Measurements from ENCODE around the gene GMPPB.

The GMPPB gene

GRCh38 chr3:49712166-49712565 lies 11.6 kb downstream of the GMPPB start:
- Histone ChIP-seq H3K27ac (ENCODE audit: low read depth, low read length) (no peak overlapping the region), H3K79me2 (ENCODE audit: control insufficient read depth, low read length) (no peaks in the 10 kb centered on the region), H3K4me2 (ENCODE audit: low read length) (no peak overlapping the region), H3K27me3 (ENCODE audit: control insufficient read depth, low read length) (no peaks in the 10 kb centered on the region), H4K20me1 (ENCODE audit: control insufficient read depth, insufficient read depth, low read depth, low read length) (no peaks in the 10 kb centered on the region), H3K36me3 (ENCODE audit: control insufficient read depth, low read length) (0 out of 2 replicates have a peak, but pooled peaks cover 4% of the 10 kb centered on the region), H3K4me1 (ENCODE audit: control insufficient read depth, low read length) (no peaks in the 10 kb centered on the region), H3K9me3 (ENCODE audit: control insufficient read depth, insufficient read depth, low read length) (no peaks in the 10 kb centered on the region), H3K4me3 (ENCODE audit: low read length) (no peak overlapping the region), H3F3A (ENCODE audit: control insufficient read depth, insufficient read depth) (no peaks in the 10 kb centered on the region), H3K9me2 (replicated peaks; ENCODE audit: control insufficient read depth, low read length) (no peaks in the 10 kb centered on the region)
- no peak for TF ChIP-seq CTCF (IDR thresholded peaks at IDR 0.05; ENCODE audit: low read depth, low read length, poor library complexity, severe bottlenecking)
- no peak for TF ChIP-seq EZH2phosphoT487 (IDR thresholded peaks at IDR 0.05; ENCODE audit: borderline replicate concordance, low read length)

GRCh38 chr3:49711489-49711888 lies 12.3 kb downstream of the GMPPB start:
- Histone ChIP-seq H3K9me2 (replicated peaks; ENCODE audit: control insufficient read depth, low read length) (no peaks in the 10 kb centered on the region), H3K9me3 (ENCODE audit: control insufficient read depth, insufficient read depth, low read length) (no peaks in the 10 kb centered on the region), H3K4me2 (ENCODE audit: low read length) (no peak overlapping the region), H4K20me1 (ENCODE audit: control insufficient read depth, insufficient read depth, low read depth, low read length) (no peaks in the 10 kb centered on the region), H3K27me3 (ENCODE audit: control insufficient read depth, low read length) (no peaks in the 10 kb centered on the region), H3F3A (ENCODE audit: control insufficient read depth, insufficient read depth) (no peaks in the 10 kb centered on the region), H3K4me3 (ENCODE audit: low read length) (no peak overlapping the region), H3K79me2 (ENCODE audit: control insufficient read depth, low read length) (no peaks in the 10 kb centered on the region), H3K36me3 (ENCODE audit: control insufficient read depth, low read length) (no peaks in the 10 kb centered on the region), H3K27ac (ENCODE audit: low read depth, low read length) (no peak overlapping the region), H3K4me1 (ENCODE audit: control insufficient read depth, low read length) (no peaks in the 10 kb centered on the region)
- TF ChIP-seq EZH2phosphoT487 (IDR thresholded peaks at IDR 0.05; ENCODE audit: borderline replicate concordance, low read length), result no peak
- no peak for TF ChIP-seq CTCF (IDR thresholded peaks at IDR 0.05; ENCODE audit: low read depth, low read length, poor library complexity, severe bottlenecking)

- Histone ChIP-seq H3K4me1 (ENCODE audit: control insufficient read depth, low read length) (no peaks in the 10 kb centered on the region), H3K9me2 (replicated peaks; ENCODE audit: control insufficient read depth, low read length) (no peaks in the 10 kb centered on the region), H3K79me2 (ENCODE audit: control insufficient read depth, low read length) (no peaks in the 10 kb centered on the region), H3F3A (ENCODE audit: control insufficient read depth, insufficient read depth) (no peaks in the 10 kb centered on the region), H4K20me1 (ENCODE audit: control insufficient read depth, insufficient read depth, low read depth, low read length) (no peaks in the 10 kb centered on the region), H3K27ac (ENCODE audit: low read depth, low read length) (no peak overlapping the region), H3K4me2 (ENCODE audit: low read length) (no peak overlapping the region), H3K36me3 (ENCODE audit: control insufficient read depth, low read length) (peaks cover 9% of the 10 kb centered on the region; the same call in 1 of the 2 replicates), H3K27me3 (ENCODE audit: control insufficient read depth, low read length) (no peaks in the 10 kb centered on the region), H3K9me3 (ENCODE audit: control insufficient read depth, insufficient read depth, low read length) (no peaks in the 10 kb centered on the region), H3K4me3 (ENCODE audit: low read length) (no peak overlapping the region)
- TF ChIP-seq EZH2phosphoT487 (IDR thresholded peaks at IDR 0.05; ENCODE audit: borderline replicate concordance, low read length) (no peak), CTCF (IDR thresholded peaks at IDR 0.05; ENCODE audit: low read depth, low read length, poor library complexity, severe bottlenecking) (no peak)
Measured at GRCh38 chr3:49709852-49710251, 13.9 kb downstream of the GMPPB start.

GRCh38 chr3:49707113-49707480 lies 16.7 kb downstream of the GMPPB start:
- H3K4me1 ChIP-seq (ENCODE audit: control insufficient read depth, low read length), result no peaks in the 10 kb centered on the region
- peaks cover 17% of the 10 kb centered on the region for H3K36me3 ChIP-seq (ENCODE audit: control insufficient read depth, low read length)
- H3K27me3 ChIP-seq (ENCODE audit: control insufficient read depth, low read length), result no peaks in the 10 kb centered on the region
- no peaks in the 10 kb centered on the region for H3K9me3 ChIP-seq (ENCODE audit: control insufficient read depth, insufficient read depth, low read length)
- no peaks in the 10 kb centered on the region for H3F3A ChIP-seq (ENCODE audit: control insufficient read depth, insufficient read depth)
- H3K79me2 ChIP-seq (ENCODE audit: control insufficient read depth, low read length), result no peaks in the 10 kb centered on the region
- no peak for TF ChIP-seq EZH2phosphoT487 (IDR thresholded peaks at IDR 0.05; ENCODE audit: borderline replicate concordance, low read length)
- TF ChIP-seq CTCF (IDR thresholded peaks at IDR 0.05; ENCODE audit: low read depth, low read length, poor library complexity, severe bottlenecking), result no peak
- H3K27ac ChIP-seq (ENCODE audit: low read depth, low read length), result no peak overlapping the region
- no peaks in the 10 kb centered on the region for H3K9me2 ChIP-seq (replicated peaks; ENCODE audit: control insufficient read depth, low read length)
- H3K4me3 ChIP-seq (ENCODE audit: low read length), result no peak overlapping the region
- H3K4me2 ChIP-seq (ENCODE audit: low read length), result no peak overlapping the region
- H4K20me1 ChIP-seq (ENCODE audit: control insufficient read depth, insufficient read depth, low read depth, low read length), result no peaks in the 10 kb centered on the region
